Renal cortex interstitium (tissue), 11 donors: ENCODE results near the gene FCHO1. TPM values are rescaled to one million over a fixed set of nuclear protein-coding genes. Genes with fewer than 3 reads are reported as not detected.

Source experiments
- DNase-seq, 11 donors: peaks; one replicate each; pipeline ENCODE4 v3.0.0-alpha.2; 2013; ENCODE audit warnings: low read depth in 9 of 11, low spot score in 4 of 11; ENCODE audit errors: extremely low read depth in 1 of 11
- polyA plus RNA-seq, 3 donors: library from polyadenylated mRNA; unstranded; fragments of 120-200 nt; gene quantifications; one replicate each; pipeline ENCODE4 v1.2.1, GENCODE V29; 2013; ENCODE audit not compliant: insufficient read length in 3 of 3

The FCHO1 gene
- polyA plus RNA-seq, 3 donors, result 2.2 to 3.1 (median 2.4) TPM

- DNase-seq, result no peak
Observed at GRCh38 chr19:17726964-17727773, 24.1 kb upstream of the FCHO1 start.

DNA sequence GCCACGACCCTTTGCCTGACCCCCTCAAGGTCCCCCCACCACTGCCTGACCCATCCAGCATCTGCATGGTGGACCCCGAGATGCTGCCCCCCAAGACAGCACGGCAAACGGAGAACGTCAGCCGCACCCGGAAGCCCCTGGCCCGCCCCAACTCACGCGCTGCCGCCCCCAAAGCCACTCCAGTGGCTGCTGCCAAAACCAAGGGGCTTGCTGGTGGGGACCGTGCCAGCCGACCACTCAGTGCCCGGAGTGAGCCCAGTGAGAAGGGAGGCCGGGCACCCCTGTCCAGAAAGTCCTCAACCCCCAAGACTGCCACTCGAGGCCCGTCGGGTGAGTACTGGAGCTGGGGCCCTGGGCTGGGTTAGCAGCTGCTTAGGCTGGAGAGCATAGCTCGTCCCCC lies 23.4 kb upstream of the FCHO1 start:
- DNase-seq, result no peak

GRCh38 chr19:17733127-17733526 lies 18.1 kb upstream of the FCHO1 start:
- DNase-seq, result no peak

DNA sequence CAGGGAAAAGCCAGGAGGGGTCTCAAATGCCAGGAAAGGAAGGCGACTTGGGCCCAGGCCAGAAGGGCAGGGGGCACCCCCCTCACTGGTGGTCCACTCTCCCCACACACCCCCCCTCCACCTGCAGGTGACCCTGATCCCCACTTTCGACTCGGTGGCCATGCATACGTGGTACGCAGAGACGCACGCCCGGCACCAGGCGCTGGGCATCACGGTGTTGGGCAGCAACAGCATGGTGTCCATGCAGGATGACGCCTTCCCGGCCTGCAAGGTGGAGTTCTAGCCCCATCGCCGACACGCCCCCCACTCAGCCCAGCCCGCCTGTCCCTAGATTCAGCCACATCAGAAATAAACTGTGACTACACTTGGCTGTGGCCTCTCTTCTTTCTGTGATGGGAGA lies 17.1 kb upstream of the FCHO1 start:
- no peak for DNase-seq

GRCh38 chr19:17735410-17735809 lies 15.9 kb upstream of the FCHO1 start:
- no peak for DNase-seq

GRCh38 chr19:17737690-17738153 lies 13.6 kb upstream of the FCHO1 start:
- no peak for DNase-seq

GRCh38 chr19:17739121-17739875 lies 12.0 kb upstream of the FCHO1 start:
- no peak for DNase-seq

GRCh38 chr19:17741456-17741855 lies 9.8 kb upstream of the FCHO1 start:
- DNase-seq, result no peak

DNA sequence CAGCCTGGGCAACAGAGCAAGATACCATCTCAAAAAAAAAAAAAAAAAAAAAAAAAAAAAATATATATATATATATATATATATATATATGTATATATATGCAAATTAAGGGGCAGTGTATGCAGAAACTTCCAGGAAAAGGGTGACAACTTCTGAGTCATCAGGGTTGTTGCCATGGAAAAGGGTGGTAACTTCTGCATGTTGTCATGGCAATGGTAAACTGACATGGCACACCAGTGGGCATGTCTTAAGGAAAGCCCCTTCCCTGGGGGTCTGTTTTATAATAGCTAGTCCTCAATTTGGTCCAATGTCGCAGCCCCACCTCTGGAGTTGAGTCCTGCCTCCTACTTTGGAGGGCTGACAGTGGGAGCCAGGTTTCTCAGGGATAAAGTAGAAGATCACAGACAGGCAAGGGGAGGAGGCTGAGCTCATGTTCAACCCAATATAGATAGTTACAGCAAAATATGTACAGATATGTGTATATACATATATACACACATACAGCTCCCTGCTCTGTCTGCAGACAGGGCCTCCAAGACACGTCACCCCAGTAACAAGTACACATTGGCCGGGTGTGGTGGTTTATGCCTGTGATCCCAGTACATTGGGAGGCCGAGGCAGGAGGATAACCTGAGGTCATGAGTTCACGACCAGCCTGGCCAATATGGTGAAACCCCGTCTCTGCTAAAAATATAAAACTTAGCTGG lies 7.2 kb upstream of the FCHO1 start:
- no peak for DNase-seq

- DNase-seq, result peak; percentile 54 to 90 (median 87)
Observed at GRCh38 chr19:17747205-17748098, 3.8 kb upstream of the FCHO1 start.

- DNase-seq, result no peak
Observed at GRCh38 chr19:17748884-17749638, 2.2 kb upstream of the FCHO1 start.

DNA sequence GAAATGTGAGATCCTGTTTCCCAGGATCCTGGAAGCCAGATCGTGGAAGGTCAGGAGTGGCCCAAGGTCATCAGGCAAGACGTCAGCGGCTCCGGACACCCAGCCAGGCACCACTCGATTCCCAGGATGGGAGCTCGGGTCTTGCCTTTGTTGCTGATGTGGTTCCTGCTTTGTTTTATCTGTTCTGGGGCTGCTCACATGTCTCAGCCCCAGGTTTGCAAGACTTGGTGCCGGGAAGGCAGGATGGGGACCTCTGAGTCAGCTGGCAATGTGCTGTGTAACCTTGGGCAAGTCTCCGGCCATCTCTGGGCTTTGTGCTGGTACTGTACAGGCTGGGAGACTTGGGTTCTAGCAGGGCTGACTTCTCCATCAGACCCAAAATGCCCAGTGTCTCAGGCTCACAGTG lies 1.4 kb upstream of the FCHO1 start:
- DNase-seq, result no peak

DNA sequence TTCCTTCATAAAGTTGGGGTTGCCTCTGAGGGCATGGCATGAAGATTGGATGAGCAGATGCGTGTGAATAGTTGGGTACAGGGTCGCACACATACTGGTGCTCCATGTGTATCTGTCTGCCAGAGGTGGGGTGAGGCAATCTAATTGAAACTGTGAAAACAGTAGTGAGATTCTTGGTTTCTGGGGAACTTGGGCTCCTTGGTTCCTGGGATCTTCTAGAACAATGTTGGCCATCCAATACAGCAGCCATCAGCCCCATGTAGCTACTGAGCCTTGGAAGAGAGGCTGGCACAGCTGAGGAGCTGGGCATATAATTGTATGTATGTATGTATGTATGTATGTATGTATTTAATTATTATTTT lies 616 bp downstream of the FCHO1 start:
- DNase-seq, result no peak

GRCh38 chr19:17752865-17753639 lies 1.8 kb downstream of the FCHO1 start:
- no peak for DNase-seq

GRCh38 chr19:17753976-17754375 lies 2.7 kb downstream of the FCHO1 start:
- DNase-seq, result no peak

DNA sequence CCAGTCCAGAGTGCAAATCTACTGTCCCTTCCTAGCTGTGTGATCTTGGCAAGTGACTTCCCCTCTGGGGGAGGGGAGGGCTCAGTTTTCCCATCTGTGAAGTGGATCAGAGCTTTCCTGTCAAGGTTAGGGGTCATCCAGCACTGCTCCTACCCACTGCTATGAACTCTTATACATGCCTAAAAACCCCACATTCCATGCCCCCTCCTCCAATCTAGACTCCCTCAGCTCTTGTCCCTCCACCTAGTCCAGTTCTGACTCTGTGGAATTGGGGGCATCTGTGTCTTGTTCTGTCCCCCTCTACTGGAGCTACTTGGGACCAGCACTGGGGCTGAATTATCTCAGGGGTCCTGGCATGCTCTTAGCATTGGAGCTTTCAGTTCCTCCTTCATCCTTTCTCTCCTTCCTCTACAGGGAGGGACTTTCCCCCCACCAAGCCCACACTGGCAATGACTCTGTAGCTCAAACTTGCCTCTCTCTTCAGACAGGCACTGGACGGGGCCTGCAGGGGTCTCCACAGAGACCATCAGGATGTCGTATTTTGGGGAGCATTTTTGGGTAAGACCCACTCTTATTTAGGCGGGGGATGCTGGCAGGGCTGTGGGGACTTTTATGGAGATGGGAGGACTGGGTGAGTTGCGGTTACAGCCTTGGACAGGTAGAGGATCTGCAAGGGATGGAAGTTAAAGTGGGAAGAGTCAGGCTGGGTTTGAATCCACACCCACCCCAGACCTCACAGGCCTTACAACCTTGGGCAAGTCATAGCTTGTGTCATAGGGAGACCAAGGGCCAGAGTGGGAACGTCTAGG lies 3.6 kb downstream of the FCHO1 start:
- no peak for DNase-seq

GRCh38 chr19:17755443-17755890 lies 4.2 kb downstream of the FCHO1 start:
- no peak for DNase-seq
